Measurements from ENCODE around the gene MBNL1. TPM values are rescaled to one million over a fixed set of nuclear protein-coding genes. Genes with fewer than 3 reads are reported as not detected.
"Not testable (repeated sequence)": the region's sequence is repeated elsewhere in the genome, so short reads cannot be mapped to it uniquely, and the experiment has no call there.

Gene MBNL1
- total RNA-seq, 2 experiments from 2014 or later, result 385 to 392 TPM

GRCh38 chr3:152323834-152324233 lies 55.1 kb downstream of the MBNL1 start:
- peak overlapping the region; percentile 79 for H3K27ac Mint-ChIP-seq
- H3K36me3 Mint-ChIP-seq, result peaks cover 54% of the 10 kb centered on the region
- H3K27me3 Mint-ChIP-seq, result no peaks in the 10 kb centered on the region
- peak overlapping the region; percentile 10 for H3K4me3 Mint-ChIP-seq
- peaks cover 5% of the 10 kb centered on the region for H3K9me3 Mint-ChIP-seq
- peaks cover 71% of the 10 kb centered on the region for H3K4me1 Mint-ChIP-seq
- DNase-seq, result no peak

- Mint-ChIP-seq H3K27ac (peak overlapping the region; percentile 22), H3K9me3 (peaks cover 5% of the 10 kb centered on the region), H3K36me3 (peaks cover 49% of the 10 kb centered on the region), H3K4me1 (peaks cover 66% of the 10 kb centered on the region), H3K27me3 (no peaks in the 10 kb centered on the region), H3K4me3 (no peak overlapping the region)
- no peak for DNase-seq
Observed at GRCh38 chr3:152325136-152325535, 56.4 kb downstream of the MBNL1 start.

GRCh38 chr3:152327203-152327602 lies 58.5 kb downstream of the MBNL1 start:
- peaks cover 7% of the 10 kb centered on the region for H3K9me3 Mint-ChIP-seq
- no peaks in the 10 kb centered on the region for H3K27me3 Mint-ChIP-seq
- peaks cover 56% of the 10 kb centered on the region for H3K36me3 Mint-ChIP-seq
- no peak overlapping the region for H3K4me3 Mint-ChIP-seq
- H3K27ac Mint-ChIP-seq, result peak overlapping the region; percentile 63
- DNase-seq, result no peak
- peaks cover 69% of the 10 kb centered on the region for H3K4me1 Mint-ChIP-seq

- Mint-ChIP-seq H3K27ac (peak overlapping the region; percentile 86), H3K4me3 (peak overlapping the region; percentile 48), H3K4me1 (peaks cover 75% of the 10 kb centered on the region), H3K9me3 (peaks cover 7% of the 10 kb centered on the region), H3K27me3 (no peaks in the 10 kb centered on the region), H3K36me3 (peaks cover 59% of the 10 kb centered on the region)
- DNase-seq, result no peak
Observed at GRCh38 chr3:152328841-152329240, 60.1 kb downstream of the MBNL1 start.

DNA sequence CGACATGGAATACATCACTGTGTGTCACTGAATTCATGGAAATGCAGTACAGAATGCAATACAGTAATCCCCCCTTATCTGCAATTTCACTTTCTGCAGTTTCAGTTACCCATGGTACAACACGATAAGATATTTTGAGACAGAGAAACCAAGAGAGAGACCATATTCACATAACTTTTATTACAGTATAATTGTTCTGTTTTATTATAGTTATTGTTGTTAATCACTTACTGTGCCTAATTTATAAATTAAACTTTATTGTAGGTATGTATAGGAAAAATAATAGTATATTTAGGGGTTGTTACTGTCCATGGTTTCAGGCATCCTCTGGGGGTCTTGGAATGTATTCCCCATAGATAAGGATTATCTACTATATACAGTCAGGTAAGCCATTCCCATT lies 61.8 kb downstream of the MBNL1 start:
- H3K9me3 Mint-ChIP-seq, result peaks cover 7% of the 10 kb centered on the region
- H3K36me3 Mint-ChIP-seq, result peaks cover 61% of the 10 kb centered on the region
- H3K4me3 Mint-ChIP-seq, result no peak overlapping the region
- DNase-seq, result no peak
- peak overlapping the region; percentile 71 for H3K27ac Mint-ChIP-seq
- no peaks in the 10 kb centered on the region for H3K27me3 Mint-ChIP-seq
- H3K4me1 Mint-ChIP-seq, result peaks cover 79% of the 10 kb centered on the region

DNA sequence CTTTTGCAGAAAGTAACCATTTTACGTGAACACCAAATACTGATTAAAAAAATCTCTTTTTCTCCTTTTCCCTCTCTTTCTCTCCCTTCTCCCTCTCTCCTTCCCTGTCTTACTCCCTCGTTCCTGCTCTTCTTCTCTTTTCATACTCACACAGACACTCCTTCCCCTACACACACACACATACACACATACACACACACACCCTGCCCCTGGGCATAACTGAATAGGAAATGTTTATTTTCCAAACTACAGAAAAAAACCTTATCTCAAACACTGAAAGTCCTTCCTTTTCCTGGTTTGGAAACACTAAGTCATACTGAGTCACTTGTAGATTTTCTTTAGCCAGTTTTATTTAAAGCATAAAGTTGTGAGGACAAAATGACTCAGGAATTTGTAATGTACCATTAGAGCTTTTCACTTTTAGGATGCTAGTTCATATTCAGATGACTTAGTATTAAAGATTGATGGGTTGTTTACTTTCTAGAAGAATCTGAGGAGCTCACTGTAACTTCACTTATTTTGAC lies 62.4 kb downstream of the MBNL1 start:
- H3K27me3 Mint-ChIP-seq, result no peaks in the 10 kb centered on the region
- H3K9me3 Mint-ChIP-seq, result peaks cover 3% of the 10 kb centered on the region
- peaks cover 61% of the 10 kb centered on the region for H3K36me3 Mint-ChIP-seq
- peak overlapping the region; percentile 22 for H3K4me3 Mint-ChIP-seq
- H3K27ac Mint-ChIP-seq, result peak overlapping the region; percentile 82
- no peak for DNase-seq
- H3K4me1 Mint-ChIP-seq, result peaks cover 80% of the 10 kb centered on the region

- peaks cover 81% of the 10 kb centered on the region for H3K4me1 Mint-ChIP-seq
- no peak overlapping the region for H3K4me3 Mint-ChIP-seq
- DNase-seq, result no peak
- H3K27ac Mint-ChIP-seq, result peak overlapping the region; percentile 82
- H3K9me3 Mint-ChIP-seq, result peaks cover 2% of the 10 kb centered on the region
- H3K36me3 Mint-ChIP-seq, result peaks cover 58% of the 10 kb centered on the region
- no peaks in the 10 kb centered on the region for H3K27me3 Mint-ChIP-seq
Observed at GRCh38 chr3:152331998-152332397, 63.3 kb downstream of the MBNL1 start.

DNA sequence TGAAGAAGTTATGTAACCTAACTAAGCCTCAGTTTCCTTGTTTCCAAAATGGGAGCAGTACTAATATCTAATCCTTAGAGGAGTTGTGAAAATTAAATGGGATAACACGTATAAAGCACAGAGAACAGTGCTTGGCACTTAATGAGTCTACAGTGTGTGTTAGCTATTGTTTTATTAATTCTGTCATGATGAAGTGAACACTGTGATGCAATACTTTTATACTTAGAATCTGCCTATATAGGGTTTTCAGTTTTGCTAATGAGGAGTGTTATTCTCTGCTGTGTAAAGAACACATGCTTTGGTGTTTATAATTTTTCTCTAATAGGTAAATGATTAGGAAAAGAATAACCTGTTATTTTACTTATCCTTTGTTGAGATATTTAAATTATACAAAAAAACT lies 65.2 kb downstream of the MBNL1 start:
- H3K27me3 Mint-ChIP-seq, result no peaks in the 10 kb centered on the region
- no peak overlapping the region for H3K4me3 Mint-ChIP-seq
- peaks cover 61% of the 10 kb centered on the region for H3K36me3 Mint-ChIP-seq
- peak overlapping the region; percentile 48 for H3K27ac Mint-ChIP-seq
- peaks cover 4% of the 10 kb centered on the region for H3K9me3 Mint-ChIP-seq
- peaks cover 81% of the 10 kb centered on the region for H3K4me1 Mint-ChIP-seq
- no peak for DNase-seq

DNA sequence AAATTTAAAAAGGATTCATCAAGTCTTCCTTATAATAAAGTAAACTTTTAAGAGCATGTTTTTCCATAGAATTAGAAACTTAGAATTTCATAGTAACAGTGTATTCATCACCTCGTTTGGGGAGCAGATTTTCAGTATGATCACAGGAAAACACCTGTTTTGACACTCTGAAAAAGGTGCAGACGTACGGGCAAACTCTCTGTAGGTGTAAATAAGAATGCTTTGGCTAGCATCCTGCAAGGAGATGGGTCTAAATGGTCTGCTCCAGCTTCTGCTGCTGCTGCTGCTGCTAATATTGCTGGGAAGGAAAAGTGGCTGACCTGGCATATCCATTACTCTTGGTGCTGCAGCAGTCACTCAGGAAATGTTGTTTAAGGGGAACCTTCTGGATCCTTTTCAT lies 66.0 kb downstream of the MBNL1 start:
- H3K4me1 Mint-ChIP-seq, result peaks cover 84% of the 10 kb centered on the region
- no peak overlapping the region for H3K4me3 Mint-ChIP-seq
- DNase-seq, result no peak
- peaks cover 59% of the 10 kb centered on the region for H3K36me3 Mint-ChIP-seq
- peak overlapping the region; percentile 81 for H3K27ac Mint-ChIP-seq
- peaks cover 4% of the 10 kb centered on the region for H3K9me3 Mint-ChIP-seq
- H3K27me3 Mint-ChIP-seq, result no peaks in the 10 kb centered on the region

DNA sequence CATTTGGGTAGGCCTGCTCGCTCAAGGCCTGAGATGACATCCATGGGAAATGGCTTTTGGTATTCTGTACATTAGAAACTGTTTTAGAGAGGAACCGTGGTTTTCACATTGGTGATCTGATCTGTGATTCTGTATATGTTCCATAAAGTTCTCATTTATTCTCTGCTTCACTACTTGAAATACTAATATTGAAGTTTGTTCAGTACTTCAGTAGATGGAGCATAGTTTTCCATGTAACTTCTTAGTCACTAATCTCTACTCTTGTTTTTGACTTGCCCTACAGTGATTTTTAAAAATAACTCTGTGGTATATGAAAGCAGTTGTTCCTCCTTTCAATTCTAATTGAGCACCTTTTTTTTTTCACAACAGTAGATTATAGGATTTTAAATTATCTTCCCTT lies 66.5 kb downstream of the MBNL1 start:
- H3K4me3 Mint-ChIP-seq, result no peak overlapping the region
- H3K4me1 Mint-ChIP-seq, result peaks cover 85% of the 10 kb centered on the region
- peaks cover 4% of the 10 kb centered on the region for H3K9me3 Mint-ChIP-seq
- no peaks in the 10 kb centered on the region for H3K27me3 Mint-ChIP-seq
- peak overlapping the region; percentile 81 for H3K27ac Mint-ChIP-seq
- H3K36me3 Mint-ChIP-seq, result peaks cover 59% of the 10 kb centered on the region
- no peak for DNase-seq

DNA sequence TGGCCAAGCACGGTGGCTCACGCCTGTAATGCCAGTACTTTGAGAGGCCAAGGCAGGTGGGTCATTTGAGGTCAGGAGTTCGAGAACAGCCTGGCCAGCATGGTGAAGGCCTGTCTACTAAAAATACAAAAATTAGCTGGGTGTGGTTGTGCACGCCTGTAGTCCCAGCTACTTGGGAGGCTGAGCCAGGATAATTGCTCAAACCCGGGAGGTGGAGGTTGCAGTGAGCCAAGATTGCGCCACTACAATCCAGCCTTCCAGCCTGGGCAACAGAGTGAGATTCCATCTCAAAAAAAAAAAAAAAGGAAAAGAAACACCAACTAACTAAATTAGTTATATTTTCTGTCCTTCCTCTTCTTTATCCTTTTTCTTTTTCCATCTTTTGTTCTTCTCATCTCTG lies 68.6 kb downstream of the MBNL1 start:
- H3K4me3 Mint-ChIP-seq, H3K27me3 Mint-ChIP-seq, DNase-seq: not testable (repeated sequence)

GRCh38 chr3:152338159-152338720 lies 69.5 kb downstream of the MBNL1 start:
- peaks cover 54% of the 10 kb centered on the region for H3K36me3 Mint-ChIP-seq
- no peak for DNase-seq
- peaks cover 1% of the 10 kb centered on the region for H3K9me3 Mint-ChIP-seq
- no peak overlapping the region for H3K4me3 Mint-ChIP-seq
- no peaks in the 10 kb centered on the region for H3K27me3 Mint-ChIP-seq
- H3K4me1 Mint-ChIP-seq, result peaks cover 71% of the 10 kb centered on the region
- H3K27ac Mint-ChIP-seq, result peak overlapping the region; percentile 19

More for the DNA sequence above, 68.6 kb downstream of the MBNL1 start:
- H3K27ac Mint-ChIP-seq, H3K9me3 Mint-ChIP-seq: not testable (repeated sequence)
- H3K4me1 Mint-ChIP-seq, result peaks cover 74% of the 10 kb centered on the region
- peaks cover 55% of the 10 kb centered on the region for H3K36me3 Mint-ChIP-seq

GRCh38 chr3:152339881-152340505 lies 71.3 kb downstream of the MBNL1 start:
- H3K9me3 Mint-ChIP-seq, result peaks cover 1% of the 10 kb centered on the region
- H3K36me3 Mint-ChIP-seq, result peaks cover 57% of the 10 kb centered on the region
- DNase-seq, result no peak
- H3K27ac Mint-ChIP-seq, result peak overlapping the region; percentile 74
- H3K27me3 Mint-ChIP-seq, result no peaks in the 10 kb centered on the region
- H3K4me1 Mint-ChIP-seq, result peaks cover 67% of the 10 kb centered on the region
- no peak overlapping the region for H3K4me3 Mint-ChIP-seq

DNA sequence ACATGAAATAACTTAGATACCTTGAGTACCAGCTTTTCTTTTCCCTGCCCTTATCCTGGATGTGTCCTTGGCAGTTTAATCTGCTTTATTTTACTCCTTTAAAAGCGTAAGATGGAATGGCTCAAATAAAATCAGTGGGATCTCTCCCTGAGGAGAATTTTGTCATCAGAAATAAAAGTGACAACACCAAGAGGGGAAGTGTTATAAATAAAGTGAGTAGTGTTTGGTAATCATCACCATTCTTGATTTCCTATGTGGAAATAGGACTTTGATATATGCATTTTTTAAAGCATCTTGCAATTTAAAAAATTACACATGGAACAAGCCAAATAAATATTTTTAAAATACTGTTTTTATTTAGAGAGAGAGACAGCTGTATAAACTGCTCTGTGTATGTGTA lies 76.5 kb downstream of the MBNL1 start:
- H3K27ac Mint-ChIP-seq, result no peak overlapping the region
- no peak overlapping the region for H3K4me3 Mint-ChIP-seq
- H3K36me3 Mint-ChIP-seq, result peaks cover 39% of the 10 kb centered on the region
- peaks cover 3% of the 10 kb centered on the region for H3K9me3 Mint-ChIP-seq
- H3K4me1 Mint-ChIP-seq, result peaks cover 43% of the 10 kb centered on the region
- no peaks in the 10 kb centered on the region for H3K27me3 Mint-ChIP-seq
- no peak for DNase-seq

GRCh38 chr3:152346058-152346457 lies 77.3 kb downstream of the MBNL1 start:
- H3K9me3 Mint-ChIP-seq, result peaks cover 3% of the 10 kb centered on the region
- no peaks in the 10 kb centered on the region for H3K27me3 Mint-ChIP-seq
- no peak overlapping the region for H3K4me3 Mint-ChIP-seq
- H3K4me1 Mint-ChIP-seq, result peaks cover 44% of the 10 kb centered on the region
- no peak for DNase-seq
- no peak overlapping the region for H3K27ac Mint-ChIP-seq
- peaks cover 37% of the 10 kb centered on the region for H3K36me3 Mint-ChIP-seq

DNA sequence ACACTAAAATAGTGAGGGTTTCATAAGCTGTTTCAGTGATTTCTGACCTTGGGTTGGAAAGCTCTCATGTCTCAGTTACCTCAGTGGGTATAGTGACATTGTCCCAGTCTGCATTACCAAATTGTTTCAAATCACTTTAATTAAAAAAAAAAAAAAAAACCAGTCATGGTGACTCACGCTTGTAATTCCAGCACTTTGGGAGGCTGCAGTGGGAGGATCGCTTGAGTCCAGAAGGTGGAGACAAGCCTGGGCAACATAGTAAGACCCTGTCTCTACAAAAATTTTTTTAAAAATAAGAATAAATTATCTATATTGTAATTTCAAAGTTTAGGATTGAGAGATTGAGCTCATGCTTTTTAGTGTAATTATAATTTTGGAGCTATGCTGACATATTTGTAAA lies 78.0 kb downstream of the MBNL1 start:
- DNase-seq, result no peak
- H3K27ac Mint-ChIP-seq, result no peak overlapping the region
- no peak overlapping the region for H3K4me3 Mint-ChIP-seq
- peaks cover 39% of the 10 kb centered on the region for H3K36me3 Mint-ChIP-seq
- peaks cover 3% of the 10 kb centered on the region for H3K9me3 Mint-ChIP-seq
- H3K27me3 Mint-ChIP-seq, result no peaks in the 10 kb centered on the region
- peaks cover 45% of the 10 kb centered on the region for H3K4me1 Mint-ChIP-seq

All from activated naive CD8-positive, alpha-beta T cell treated with anti-CD3 and anti-CD28 coated beads for 36 hours (primary cell).